OCI-LY1 (cell line): ENCODE results near the gene TAS1R3.

Experiments
- EZH2 ChIP-seq: fragments of 200-600 bp; sonication (generic), shearing (Covaris generic); IDR thresholded peaks from 2 replicates; pipeline ENCODE4 v1.8.0; 2017; ENCODE audit warnings: borderline replicate concordance, mixed run types, mild to moderate bottlenecking, antibody characterized with exemption, low read length, moderate library complexity, mixed read lengths
- TF ChIP-seq, protein P1 (sequence below): fragments of 200-600 bp; sonication (generic), shearing (Covaris generic); IDR thresholded peaks from 2 replicates; pipeline ENCODE4 v1.5.1; 2017; ENCODE audit warnings: mild to moderate bottlenecking, antibody characterized with exemption, low read length, moderate library complexity, mixed read lengths

GRCh38 chr1:1314237-1314586, 16.9 kb upstream of the TAS1R3 start:
- TF ChIP-seq, protein P1, sequence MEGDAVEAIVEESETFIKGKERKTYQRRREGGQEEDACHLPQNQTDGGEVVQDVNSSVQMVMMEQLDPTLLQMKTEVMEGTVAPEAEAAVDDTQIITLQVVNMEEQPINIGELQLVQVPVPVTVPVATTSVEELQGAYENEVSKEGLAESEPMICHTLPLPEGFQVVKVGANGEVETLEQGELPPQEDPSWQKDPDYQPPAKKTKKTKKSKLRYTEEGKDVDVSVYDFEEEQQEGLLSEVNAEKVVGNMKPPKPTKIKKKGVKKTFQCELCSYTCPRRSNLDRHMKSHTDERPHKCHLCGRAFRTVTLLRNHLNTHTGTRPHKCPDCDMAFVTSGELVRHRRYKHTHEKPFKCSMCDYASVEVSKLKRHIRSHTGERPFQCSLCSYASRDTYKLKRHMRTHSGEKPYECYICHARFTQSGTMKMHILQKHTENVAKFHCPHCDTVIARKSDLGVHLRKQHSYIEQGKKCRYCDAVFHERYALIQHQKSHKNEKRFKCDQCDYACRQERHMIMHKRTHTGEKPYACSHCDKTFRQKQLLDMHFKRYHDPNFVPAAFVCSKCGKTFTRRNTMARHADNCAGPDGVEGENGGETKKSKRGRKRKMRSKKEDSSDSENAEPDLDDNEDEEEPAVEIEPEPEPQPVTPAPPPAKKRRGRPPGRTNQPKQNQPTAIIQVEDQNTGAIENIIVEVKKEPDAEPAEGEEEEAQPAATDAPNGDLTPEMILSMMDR: no peak
- TF ChIP-seq EZH2: no peak
